GM12878 (cell line): ENCODE measurements around the gene DHCR7. TPM values are rescaled to one million over a fixed set of nuclear protein-coding genes. Genes with fewer than 3 reads are reported as not detected.

Experiments
- ATAC-seq: fragments of 200-7000 bp; cut with Tn5 transposase; 3 replicates; pipeline ENCODE4 v1.9.1; 2020; ENCODE audit warnings: mild to moderate bottlenecking, moderate library complexity
- BruUV-seq: library from RNA; stranded (reverse); fragments of 400-500 nt; replicated peaks from 2 replicates; lab custom pipeline; 2021; lab: Mats Ljungman, UMichigan
- CTCF ChIA-PET: fragments of 300-600 bp; sonication (Branson Sonifier 250); formaldehyde crosslinking; extraction: SDS; loops from one replicate; lab custom pipeline; 2021; ENCODE audit warnings: inconsistent platforms; lab: Yijun Ruan, JAX
- POLR2A ChIA-PET: fragments of 350-600 bp; formaldehyde crosslinking; extraction: SDS; loops from one replicate; lab custom pipeline; 2021; ENCODE audit warnings: inconsistent platforms; lab: Charles Lee
- RAD21 ChIA-PET: fragments of 300-600 bp; sonication (Branson Sonifier 250); formaldehyde crosslinking; loops from one replicate; lab custom pipeline; 2023; ENCODE audit warnings: antibody characterized with exemption; ENCODE audit not compliant: unreplicated experiment; lab: Charles Lee
- SMC1A ChIA-PET: fragments of 300-600 bp; sonication (Branson Sonifier 250); formaldehyde crosslinking; loops from one replicate; lab custom pipeline; 2023; ENCODE audit not compliant: unreplicated experiment, uncharacterized antibody; lab: Charles Lee
- DNase-seq: peaks from one replicate; pipeline ENCODE4 v3.0.0-alpha.2; 2011; ENCODE audit warnings: low read depth, low spot score
- FAIRE-seq: peaks from 3 replicates; lab custom pipeline; 2011; peaks lifted over from hg19 to GRCh38; lab: Jason Lieb, UNC
- H2AFZ ChIP-seq: 2 replicates; pipeline ENCODE4 v1.6.0; 2011; ENCODE audit warnings: low read depth, low read length, control low read depth; ENCODE audit not compliant: control insufficient read depth
- H3K27ac ChIP-seq: 2 replicates; pipeline ENCODE4 v1.5.1; 2011; ENCODE audit warnings: control low read depth; ENCODE audit not compliant: control insufficient read depth, insufficient read depth
- H3K27me3 ChIP-seq, 2 experiments: replicated peaks in 1 of 2; 2 replicates each; pipeline versions ENCODE4 v1.6.0 to v1.6.1; 2011; ENCODE audit warnings: low read length in 1 of 2; ENCODE audit not compliant: control insufficient read depth in 2 of 2, insufficient read depth in 2 of 2
- H3K36me3 ChIP-seq, 2 experiments: 2 replicates each; pipeline ENCODE4 v1.5.1; 2011; ENCODE audit warnings: low read length in 1 of 2; ENCODE audit not compliant: control insufficient read depth in 2 of 2, insufficient read depth in 2 of 2
- H3K4me1 ChIP-seq: 2 replicates; pipeline ENCODE4 v1.6.1; 2011; ENCODE audit warnings: mild to moderate bottlenecking, low read length, moderate library complexity, mixed read lengths; ENCODE audit not compliant: control insufficient read depth, insufficient read depth
- H3K4me2 ChIP-seq: 2 replicates; pipeline ENCODE4 v1.6.0; 2011; ENCODE audit warnings: control low read depth; ENCODE audit not compliant: control insufficient read depth, insufficient read depth
- H3K4me3 ChIP-seq: fragments of 200-600 bp; sonication (generic); 2 replicates; pipeline ENCODE4 v1.5.1; 2016
- H3K79me2 ChIP-seq: 2 replicates; pipeline ENCODE4 v1.6.0; 2011; ENCODE audit warnings: low read length; ENCODE audit not compliant: control insufficient read depth, insufficient read depth
- H3K9ac ChIP-seq: 2 replicates; pipeline ENCODE4 v1.8.0; 2011; ENCODE audit warnings: low read length, control low read depth, mixed read lengths; ENCODE audit not compliant: control insufficient read depth, insufficient read depth
- H3K9me3 ChIP-seq: replicated peaks from 3 replicates; pipeline ENCODE4 v1.5.1; 2011; ENCODE audit warnings: mild to moderate bottlenecking, low read length; ENCODE audit not compliant: control insufficient read depth, insufficient read depth
- H4K20me1 ChIP-seq: 2 replicates; pipeline ENCODE4 v1.6.0; 2011; ENCODE audit not compliant: control insufficient read depth, insufficient read depth
- CBX3 ChIP-seq: fragments of 200-600 bp; sonication (generic); IDR thresholded peaks from 2 replicates; pipeline ENCODE4 v1.6.1; 2016; ENCODE audit warnings: low read depth, borderline replicate concordance
- NR2C2 ChIP-seq: IDR thresholded peaks from 2 replicates; pipeline ENCODE4 v1.6.1; 2011; ENCODE audit warnings: borderline replicate concordance, low read depth; ENCODE audit not compliant: control insufficient read depth, insufficient read length
- PAX5 ChIP-seq: IDR thresholded peaks from 2 replicates; pipeline ENCODE4 v1.6.1; 2011; ENCODE audit warnings: low read depth, low read length, borderline replicate concordance
- PML ChIP-seq: IDR thresholded peaks from 2 replicates; pipeline ENCODE4 v1.6.1; 2012; ENCODE audit warnings: low read length, inconsistent platforms
- RFX5 ChIP-seq: IDR thresholded peaks from 2 replicates; pipeline ENCODE4 v1.6.1; 2011; ENCODE audit warnings: low read depth, low read length, improper control_type of control experiment
- SP1 ChIP-seq: IDR thresholded peaks from one replicate; pipeline ENCODE4 v1.6.1; 2011; ENCODE audit warnings: low read depth, low read length
- STAT1 ChIP-seq: fragments of 450-650 bp; conservative IDR thresholded peaks from 2 replicates; pipeline ENCODE4 v1.6.1; 2014; ENCODE audit warnings: antibody characterized with exemption, mild to moderate bottlenecking
- USF2 ChIP-seq: IDR thresholded peaks from 2 replicates; pipeline ENCODE4 v1.6.1; 2011; ENCODE audit warnings: low read depth, low read length, improper control_type of control experiment, borderline replicate concordance
- ZNF207 ChIP-seq: fragments of 450-650 bp; IDR thresholded peaks from 2 replicates; pipeline ENCODE4 v1.6.1; 2014; ENCODE audit warnings: antibody characterized with exemption, mild to moderate bottlenecking, borderline replicate concordance
- WGBS: methylation state at CpG from one replicate; pipeline ENCODE4 v1.1.6; 2016; ENCODE audit warnings: low lambda C conversion rate; ENCODE audit not compliant: insufficient replicate concordance, insufficient coverage; ENCODE audit errors: missing lambda C conversion rate; 5-methylcytosine and 5-hydroxymethylcytosine counted together
- in situ Hi-C: fragments of 300-500 bp; cut with MboI; formaldehyde crosslinking; loops from 9 replicates; pipeline ENCODE4 v1.14.3; 2018; ENCODE audit warnings: mixed read lengths
- intact Hi-C: fragments of 100-400 bp; cut with micrococcal nuclease; formaldehyde crosslinking; loops from one replicate; pipeline ENCODE4 v1.14.2; 2022; ENCODE audit not compliant: unreplicated experiment
- microRNA-seq: library from miRNA; unstranded; fragments of <30 nt; microRNA quantifications from one replicate; pipeline ENCODE4, GENCODE V29; 2018
- polyA plus RNA-seq, 11 experiments: library from polyadenylated mRNA; depleted of rRNA in 4 of 11; unstranded in 6 of 11; stranded (reverse) in 5 of 11; fragments of >200 nt; fragmentation: Nextera tagmentation in 4 of 11; fragmentation: Illumina TruSeq in 1 of 11; extraction: Ambion mirVana in 4 of 11; extraction: Trizol in 1 of 11; gene quantifications; 1 replicate in 1 of 11; 2 replicates in 10 of 11; pipeline versions ENCODE4 v1.2.1 to v1.2.3, GENCODE V29; 2011 to 2016; ENCODE audit warnings: inconsistent platforms in 2 of 11, missing spikeins in 2 of 11, low read depth in 1 of 11
- small RNA-seq: library from RNA; depleted of rRNA; stranded (forward); fragments of <200 nt; gene quantifications from one replicate; pipeline ENCODE3, GENCODE V24; 2014
- total RNA-seq, 4 experiments: library from RNA; depleted of rRNA in 3 of 4; stranded (reverse); fragments of >200 nt in 3 of 4; fragmentation: Illumina TruSeq in 1 of 4; extraction: Trizol in 1 of 4; gene quantifications; 2 replicates each; pipeline versions ENCODE4 v1.2.1 to v1.2.3, GENCODE V29; 2013 to 2021

Gene DHCR7
- total and polyA plus RNA-seq, 10 of the 15 experiments (the other 5 are each of a cell fraction or from before 2014, with no cell fraction given): 4.2 to 115 (median 57.8) TPM

GRCh38 chr11:71385091-71385490 is 63.1 kb downstream of the DHCR7 start (continued):
- TF ChIP-seq STAT1: no peak
- no peak for TF ChIP-seq NR2C2

DNA sequence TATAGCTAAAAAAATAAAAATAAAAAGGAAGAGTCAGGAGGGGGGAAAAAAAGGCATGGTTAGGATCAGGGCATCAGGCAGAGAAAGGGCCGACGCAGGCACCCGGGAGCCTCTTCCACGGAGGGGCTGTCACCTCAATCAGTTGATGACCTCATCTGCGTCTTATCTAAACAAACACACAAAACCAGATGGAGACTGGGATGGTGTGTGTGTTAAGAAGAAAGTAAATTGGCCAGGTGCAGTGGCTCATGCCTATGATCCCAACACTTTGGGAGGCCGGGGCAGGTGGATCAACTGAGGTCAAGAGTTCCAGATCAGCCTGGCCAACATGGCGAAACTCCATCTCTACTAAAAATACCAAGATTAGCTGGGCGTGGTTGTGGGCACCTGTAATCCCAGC is 63.6 kb downstream of the DHCR7 start:
- ChIA-PET POLR2A (no interaction called here), RAD21 (no interaction called here), CTCF (interaction anchor here (1.8 kb wide), 1 partner anchor 35 kb away, joined by 8 read pairs; no protein-coding TSS in a partner anchor), SMC1A (interaction anchor here (1.6 kb wide), 1 partner anchor 11 kb away, joined by 6 read pairs; no protein-coding TSS in a partner anchor)
- ATAC-seq (no peak), DNase-seq (no peak), FAIRE-seq (no peak)
- BruUV-seq: no TSS peak
- intact Hi-C loops (no loop called here), in situ Hi-C loops (no loop called here)
- H3K9ac ChIP-seq: no peak overlapping the region
- no peaks in the 10 kb centered on the region for H4K20me1 ChIP-seq
- WGBS: 73% methylated on average over 8 of the region's 8 CpGs
- H3K4me2 ChIP-seq: no peak overlapping the region
- no peaks in the 10 kb centered on the region for H3K79me2 ChIP-seq
- no peaks in the 10 kb centered on the region; the same call in 1 of the 3 replicates for H3K9me3 ChIP-seq
- no peaks in the 10 kb centered on the region for H3K36me3 ChIP-seq
- no peak overlapping the region for H3K4me3 ChIP-seq
- TF ChIP-seq PAX5 (no peak), ZNF207 (no peak), CBX3 (no peak), PML (no peak), SP1 (no peak), USF2 (no peak), RFX5 (no peak)
- H3K27me3 ChIP-seq: no peaks in the 10 kb centered on the region
- H2AFZ ChIP-seq: no peak overlapping the region
- peaks cover 23% of the 10 kb centered on the region for H3K4me1 ChIP-seq
- no peak overlapping the region for H3K27ac ChIP-seq

Small RNA genes within 50 kb of the gene (microRNA-seq; reads per million reads assigned to microRNA genes)
- not detected for gene MIR6754

Small RNA genes within 50 kb of the gene (small RNA-seq; reads per million reads assigned to genes)
- gene MIR6754: not detected

Other genes with a start within 250 kb of the DHCR7 start
- 0.11 and 0.28 TPM in 2 replicates for gene SHANK2, start 195.8 kb downstream of the DHCR7 start, total RNA-seq (2014; rRNA removed)
- not detected in 2 replicates for gene SHANK2, start 195.8 kb downstream of the DHCR7 start, total RNA-seq (2014; rRNA removed; fragmentation: Illumina TruSeq; extraction: Trizol)
- 0.13 and 0.31 TPM in 2 replicates for gene SHANK2, start 195.8 kb downstream of the DHCR7 start, total RNA-seq (2021)
- 0.10 and 0.14 TPM in 2 replicates for gene SHANK2, start 195.8 kb downstream of the DHCR7 start, polyA plus RNA-seq (2011; rRNA removed)
- gene SHANK2, start 195.8 kb downstream of the DHCR7 start, polyA plus RNA-seq (2014; fragmentation: Illumina TruSeq; extraction: Trizol): 0.01 TPM in 1 of 2 replicates, not detected in the other
- not detected for gene SHANK2, start 195.8 kb downstream of the DHCR7 start, polyA plus RNA-seq (2014; fragmentation: Nextera tagmentation; extraction: Ambion mirVana)
- not detected in 2 replicates for gene SHANK2, start 195.8 kb downstream of the DHCR7 start, polyA plus RNA-seq (2014; rRNA removed)
- gene SHANK2, start 195.8 kb downstream of the DHCR7 start, polyA plus RNA-seq (2016; fragmentation: Nextera tagmentation; extraction: Ambion mirVana): under 1 TPM in 1 of 2 experiments, not detected in 1; 0.04 TPM
- 83.2 and 89.2 TPM in 2 replicates for gene NADSYN1, start 4.8 kb upstream of the DHCR7 start, total RNA-seq (2014; rRNA removed)
- gene NADSYN1, start 4.8 kb upstream of the DHCR7 start, total RNA-seq (2014; rRNA removed; fragmentation: Illumina TruSeq; extraction: Trizol): 57.4 and 57.5 TPM in 2 replicates
- gene NADSYN1, start 4.8 kb upstream of the DHCR7 start, total RNA-seq (2021): 83.1 and 90.2 TPM in 2 replicates
- gene NADSYN1, start 4.8 kb upstream of the DHCR7 start, polyA plus RNA-seq (2011; rRNA removed): 62.0 and 75.2 TPM in 2 replicates
- gene NADSYN1, start 4.8 kb upstream of the DHCR7 start, polyA plus RNA-seq (2014; fragmentation: Illumina TruSeq; extraction: Trizol): 51.4 and 57.4 TPM in 2 replicates
- gene NADSYN1, start 4.8 kb upstream of the DHCR7 start, polyA plus RNA-seq (2014; fragmentation: Nextera tagmentation; extraction: Ambion mirVana): 10 to 100 TPM; 12.2 to 18.8 TPM
- gene NADSYN1, start 4.8 kb upstream of the DHCR7 start, polyA plus RNA-seq (2014; rRNA removed): 88.9 and 89.0 TPM in 2 replicates
- 10 to 100 TPM; 66.7 to 72.3 TPM for gene NADSYN1, start 4.8 kb upstream of the DHCR7 start, polyA plus RNA-seq (2016; fragmentation: Nextera tagmentation; extraction: Ambion mirVana)
- 0.05 TPM in 1 of 2 replicates, not detected in the other for gene KRTAP5-7, start 78.9 kb upstream of the DHCR7 start, total RNA-seq (2014; rRNA removed)
- not detected in 2 replicates for gene KRTAP5-7, start 78.9 kb upstream of the DHCR7 start, total RNA-seq (2014; rRNA removed; fragmentation: Illumina TruSeq; extraction: Trizol)
- not detected in 2 replicates for gene KRTAP5-7, start 78.9 kb upstream of the DHCR7 start, total RNA-seq (2021)
- 0.07 and 0.10 TPM in 2 replicates for gene KRTAP5-7, start 78.9 kb upstream of the DHCR7 start, polyA plus RNA-seq (2011; rRNA removed)
- gene KRTAP5-7, start 78.9 kb upstream of the DHCR7 start, polyA plus RNA-seq (2014; fragmentation: Illumina TruSeq; extraction: Trizol): 0.15 and 0.17 TPM in 2 replicates
- under 1 TPM in 1 of 2 experiments, not detected in 1; 0.23 TPM for gene KRTAP5-7, start 78.9 kb upstream of the DHCR7 start, polyA plus RNA-seq (2014; fragmentation: Nextera tagmentation; extraction: Ambion mirVana)
- 0.23 TPM in 1 of 2 replicates, not detected in the other for gene KRTAP5-7, start 78.9 kb upstream of the DHCR7 start, polyA plus RNA-seq (2014; rRNA removed)
- not detected for gene KRTAP5-7, start 78.9 kb upstream of the DHCR7 start, polyA plus RNA-seq (2016; fragmentation: Nextera tagmentation; extraction: Ambion mirVana)
- 0.22 TPM in 1 of 2 replicates, not detected in the other for gene KRTAP5-8, start 89.6 kb upstream of the DHCR7 start, total RNA-seq (2014; rRNA removed)
- gene KRTAP5-8, start 89.6 kb upstream of the DHCR7 start, total RNA-seq (2014; rRNA removed; fragmentation: Illumina TruSeq; extraction: Trizol): not detected in 2 replicates
- 0.36 TPM in 1 of 2 replicates, not detected in the other for gene KRTAP5-8, start 89.6 kb upstream of the DHCR7 start, total RNA-seq (2021)
- gene KRTAP5-8, start 89.6 kb upstream of the DHCR7 start, polyA plus RNA-seq (2011; rRNA removed): 0.10 and 0.15 TPM in 2 replicates
- gene KRTAP5-8, start 89.6 kb upstream of the DHCR7 start, polyA plus RNA-seq (2014; fragmentation: Illumina TruSeq; extraction: Trizol): 0.12 and 0.38 TPM in 2 replicates
- under 1 TPM in 1 of 2 experiments, not detected in 1; 0.07 TPM for gene KRTAP5-8, start 89.6 kb upstream of the DHCR7 start, polyA plus RNA-seq (2014; fragmentation: Nextera tagmentation; extraction: Ambion mirVana)
- gene KRTAP5-8, start 89.6 kb upstream of the DHCR7 start, polyA plus RNA-seq (2014; rRNA removed): not detected in 2 replicates
- not detected for gene KRTAP5-8, start 89.6 kb upstream of the DHCR7 start, polyA plus RNA-seq (2016; fragmentation: Nextera tagmentation; extraction: Ambion mirVana)
- not detected in 2 replicates for gene KRTAP5-9, start 100.0 kb upstream of the DHCR7 start, total RNA-seq (2014; rRNA removed)
- gene KRTAP5-9, start 100.0 kb upstream of the DHCR7 start, total RNA-seq (2014; rRNA removed; fragmentation: Illumina TruSeq; extraction: Trizol): 0.18 TPM in 1 of 2 replicates, not detected in the other
- not detected in 2 replicates for gene KRTAP5-9, start 100.0 kb upstream of the DHCR7 start, total RNA-seq (2021)
- gene KRTAP5-9, start 100.0 kb upstream of the DHCR7 start, polyA plus RNA-seq (2011; rRNA removed): 0.13 and 0.20 TPM in 2 replicates
- 0.06 TPM in 1 of 2 replicates, not detected in the other for gene KRTAP5-9, start 100.0 kb upstream of the DHCR7 start, polyA plus RNA-seq (2014; fragmentation: Illumina TruSeq; extraction: Trizol)
- under 1 TPM in 1 of 2 experiments, not detected in 1; 0.07 TPM for gene KRTAP5-9, start 100.0 kb upstream of the DHCR7 start, polyA plus RNA-seq (2014; fragmentation: Nextera tagmentation; extraction: Ambion mirVana)
- gene KRTAP5-9, start 100.0 kb upstream of the DHCR7 start, polyA plus RNA-seq (2014; rRNA removed): 0.06 and 0.38 TPM in 2 replicates
- gene KRTAP5-9, start 100.0 kb upstream of the DHCR7 start, polyA plus RNA-seq (2016; fragmentation: Nextera tagmentation; extraction: Ambion mirVana): under 1 TPM in 1 of 2 experiments, not detected in 1; 0.24 TPM
- gene KRTAP5-10, start 117.2 kb upstream of the DHCR7 start, total RNA-seq (2014; rRNA removed): not detected in 2 replicates
- not detected in 2 replicates for gene KRTAP5-10, start 117.2 kb upstream of the DHCR7 start, total RNA-seq (2014; rRNA removed; fragmentation: Illumina TruSeq; extraction: Trizol)
- not detected in 2 replicates for gene KRTAP5-10, start 117.2 kb upstream of the DHCR7 start, total RNA-seq (2021)
- gene KRTAP5-10, start 117.2 kb upstream of the DHCR7 start, polyA plus RNA-seq (2011; rRNA removed): 0.10 TPM in 1 of 2 replicates, not detected in the other
- not detected in 2 replicates for gene KRTAP5-10, start 117.2 kb upstream of the DHCR7 start, polyA plus RNA-seq (2014; fragmentation: Illumina TruSeq; extraction: Trizol)
- gene KRTAP5-10, start 117.2 kb upstream of the DHCR7 start, polyA plus RNA-seq (2014; fragmentation: Nextera tagmentation; extraction: Ambion mirVana): under 1 TPM in 1 of 2 experiments, not detected in 1; 0.06 TPM
- gene KRTAP5-10, start 117.2 kb upstream of the DHCR7 start, polyA plus RNA-seq (2014; rRNA removed): 0.06 TPM in 1 of 2 replicates, not detected in the other
- not detected for gene KRTAP5-10, start 117.2 kb upstream of the DHCR7 start, polyA plus RNA-seq (2016; fragmentation: Nextera tagmentation; extraction: Ambion mirVana)
- not detected in 2 replicates for gene KRTAP5-11, start 134.5 kb upstream of the DHCR7 start, total RNA-seq (2014; rRNA removed)
- gene KRTAP5-11, start 134.5 kb upstream of the DHCR7 start, total RNA-seq (2014; rRNA removed; fragmentation: Illumina TruSeq; extraction: Trizol): not detected in 2 replicates
- not detected in 2 replicates for gene KRTAP5-11, start 134.5 kb upstream of the DHCR7 start, total RNA-seq (2021)
- gene KRTAP5-11, start 134.5 kb upstream of the DHCR7 start, polyA plus RNA-seq (2011; rRNA removed): not detected in 2 replicates
- gene KRTAP5-11, start 134.5 kb upstream of the DHCR7 start, polyA plus RNA-seq (2014; fragmentation: Illumina TruSeq; extraction: Trizol): not detected in 2 replicates
- gene KRTAP5-11, start 134.5 kb upstream of the DHCR7 start, polyA plus RNA-seq (2014; fragmentation: Nextera tagmentation; extraction: Ambion mirVana): not detected
- gene KRTAP5-11, start 134.5 kb upstream of the DHCR7 start, polyA plus RNA-seq (2014; rRNA removed): not detected in 2 replicates
- not detected for gene KRTAP5-11, start 134.5 kb upstream of the DHCR7 start, polyA plus RNA-seq (2016; fragmentation: Nextera tagmentation; extraction: Ambion mirVana)